ENCODE data around the gene CNTN3.

CNTN3 gene

GRCh38 chr3:74636981-74637380, 22.5 kb upstream of the CNTN3 start:
- no peak overlapping the region for H3K4me3 ChIP-seq (ENCODE audit: low read depth, low read length)
- no peaks in the 10 kb centered on the region for H3K36me3 ChIP-seq (replicated peaks)
- no peak for TF ChIP-seq CTCF (IDR thresholded peaks at IDR 0.05; ENCODE audit: low read depth, low read length, missing control alignments)
- in situ Hi-C loops (cut with HindIII; ENCODE audit: low pct_ligation_motif_present, low sequenced_read_pairs): no loop called here
- no peak overlapping the region for H3K27ac ChIP-seq
- H3K27me3 ChIP-seq (replicated peaks): no peaks in the 10 kb centered on the region
- DNase-seq: peak; percentile 28

- Histone ChIP-seq H3K4me3 (ENCODE audit: low read depth, low read length) (no peak overlapping the region), H3K27ac (no peak overlapping the region), H3K36me3 (replicated peaks) (no peaks in the 10 kb centered on the region), H3K27me3 (replicated peaks) (no peaks in the 10 kb centered on the region)
- no peak for TF ChIP-seq CTCF (IDR thresholded peaks at IDR 0.05; ENCODE audit: low read depth, low read length, missing control alignments)
- in situ Hi-C loops (cut with HindIII; ENCODE audit: low pct_ligation_motif_present, low sequenced_read_pairs): no loop called here
- DNase-seq: no peak
These were observed 18.6 kb upstream of the CNTN3 start for GRCh38 chr3:74633021-74633420.

GRCh38 chr3:74631351-74632140, 17.1 kb upstream of the CNTN3 start:
- no peak overlapping the region for H3K27ac ChIP-seq
- H3K27me3 ChIP-seq (replicated peaks): no peaks in the 10 kb centered on the region
- TF ChIP-seq CTCF (IDR thresholded peaks at IDR 0.05; ENCODE audit: low read depth, low read length, missing control alignments): no peak
- DNase-seq: no peak
- H3K36me3 ChIP-seq (replicated peaks): no peaks in the 10 kb centered on the region
- H3K4me3 ChIP-seq (ENCODE audit: low read depth, low read length): no peak overlapping the region
- in situ Hi-C loops (cut with HindIII; ENCODE audit: low pct_ligation_motif_present, low sequenced_read_pairs): no loop called here

- TF ChIP-seq CTCF (IDR thresholded peaks at IDR 0.05; ENCODE audit: low read depth, low read length, missing control alignments): peak; percentile 20
- in situ Hi-C loops (cut with HindIII; ENCODE audit: low pct_ligation_motif_present, low sequenced_read_pairs): no loop called here
- no peak overlapping the region for H3K27ac ChIP-seq
- DNase-seq: no peak
- H3K4me3 ChIP-seq (ENCODE audit: low read depth, low read length): no peak overlapping the region
- H3K36me3 ChIP-seq (replicated peaks): no peaks in the 10 kb centered on the region
- H3K27me3 ChIP-seq (replicated peaks): no peaks in the 10 kb centered on the region
These were observed 16.1 kb upstream of the CNTN3 start for GRCh38 chr3:74630602-74631001.

- no peak overlapping the region for H3K27ac ChIP-seq
- no peaks in the 10 kb centered on the region for H3K27me3 ChIP-seq (replicated peaks)
- in situ Hi-C loops (cut with HindIII; ENCODE audit: low pct_ligation_motif_present, low sequenced_read_pairs): no loop called here
- no peaks in the 10 kb centered on the region for H3K36me3 ChIP-seq (replicated peaks)
- TF ChIP-seq CTCF (IDR thresholded peaks at IDR 0.05; ENCODE audit: low read depth, low read length, missing control alignments): no peak
- H3K4me3 ChIP-seq (ENCODE audit: low read depth, low read length): no peak overlapping the region
- DNase-seq: no peak
These were observed 11.6 kb upstream of the CNTN3 start for GRCh38 chr3:74626011-74626410.

- DNase-seq: no peak
These were observed 9.8 kb upstream of the CNTN3 start for GRCh38 chr3:74624301-74624700.

More at GRCh38 chr3:74624301-74624700, 9.8 kb upstream of the CNTN3 start:
- no peak overlapping the region for H3K27ac ChIP-seq
- H3K36me3 ChIP-seq (replicated peaks): no peaks in the 10 kb centered on the region
- TF ChIP-seq CTCF (IDR thresholded peaks at IDR 0.05; ENCODE audit: low read depth, low read length, missing control alignments): no peak
- no peaks in the 10 kb centered on the region for H3K27me3 ChIP-seq (replicated peaks)
- no peak overlapping the region for H3K4me3 ChIP-seq (ENCODE audit: low read depth, low read length)
- in situ Hi-C loops (cut with HindIII; ENCODE audit: low pct_ligation_motif_present, low sequenced_read_pairs): no loop called here
